Neural crest cell (in vitro differentiated cells): ENCODE results near the gene ROPN1. TPM values are rescaled to one million over a fixed set of nuclear protein-coding genes. Genes with fewer than 3 reads are reported as not detected.
"Not testable (repeated sequence)": the region's sequence is repeated elsewhere in the genome, so short reads cannot be mapped to it uniquely, and the experiment has no call there.

Experiments
- DNase-seq: peaks from one replicate; pipeline ENCODE4 v3.0.0; 2021; ENCODE audit warnings: low read depth, mixed read lengths, low spot score
- H3K27ac Mint-ChIP-seq: one replicate; pipeline ENCODE4 v1.8.0; 2021; ENCODE audit warnings: mild to moderate bottlenecking, mixed read lengths; ENCODE audit not compliant: unreplicated experiment
- H3K27me3 Mint-ChIP-seq: 2 replicates; pipeline ENCODE4 v1.8.0; 2021; ENCODE audit warnings: low read depth, mild to moderate bottlenecking, mixed read lengths
- H3K36me3 Mint-ChIP-seq: 2 replicates; pipeline ENCODE4 v1.8.0; 2021; ENCODE audit warnings: low read depth, mild to moderate bottlenecking, mixed read lengths
- H3K4me1 Mint-ChIP-seq: 2 replicates; pipeline ENCODE4 v1.8.0; 2021; ENCODE audit warnings: mixed read lengths
- H3K4me3 Mint-ChIP-seq: one replicate; pipeline ENCODE4 v1.8.0; 2021; ENCODE audit warnings: mild to moderate bottlenecking, mixed read lengths
- H3K9me3 Mint-ChIP-seq: 2 replicates; pipeline ENCODE4 v1.8.0; 2021; ENCODE audit warnings: mixed read lengths
- total RNA-seq: library from RNA; stranded (reverse); gene quantifications from 2 replicates; pipeline ENCODE4 v1.2.1, GENCODE V29; 2021
- TF ChIP-seq, protein P1 (sequence below): fragments of 200-600 bp; sonication (generic); conservative IDR thresholded peaks from 2 replicates; pipeline ENCODE4 v1.5.0; 2021; ENCODE audit warnings: antibody characterized with exemption, mild to moderate bottlenecking

The ROPN1 gene
- total RNA-seq, 1 donor from 2014 or later, result not detected

DNA sequence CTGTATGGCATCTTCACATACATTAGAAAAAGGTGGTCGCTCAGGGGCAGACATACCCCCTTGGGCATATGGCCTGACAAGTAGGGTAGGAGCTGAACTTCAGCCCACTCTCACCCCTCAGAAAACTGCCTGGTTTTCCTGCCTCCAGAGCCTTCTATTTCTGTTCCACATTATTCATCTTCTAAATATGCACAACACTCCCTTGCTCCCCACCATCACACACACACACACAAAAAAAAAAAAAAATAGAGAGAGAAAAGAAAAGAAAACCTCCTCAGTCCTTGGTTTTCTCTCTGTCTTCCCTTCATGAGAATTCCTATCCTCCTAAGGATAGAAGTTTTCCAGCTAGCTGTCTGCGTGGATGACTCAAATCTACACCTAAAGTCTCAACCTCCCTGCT is 5.6 kb upstream of the ROPN1 start:
- no peaks in the 10 kb centered on the region for H3K4me1 Mint-ChIP-seq
- H3K4me3 Mint-ChIP-seq, result no peak overlapping the region
- no peaks in the 10 kb centered on the region for H3K36me3 Mint-ChIP-seq
- TF ChIP-seq, protein P1, sequence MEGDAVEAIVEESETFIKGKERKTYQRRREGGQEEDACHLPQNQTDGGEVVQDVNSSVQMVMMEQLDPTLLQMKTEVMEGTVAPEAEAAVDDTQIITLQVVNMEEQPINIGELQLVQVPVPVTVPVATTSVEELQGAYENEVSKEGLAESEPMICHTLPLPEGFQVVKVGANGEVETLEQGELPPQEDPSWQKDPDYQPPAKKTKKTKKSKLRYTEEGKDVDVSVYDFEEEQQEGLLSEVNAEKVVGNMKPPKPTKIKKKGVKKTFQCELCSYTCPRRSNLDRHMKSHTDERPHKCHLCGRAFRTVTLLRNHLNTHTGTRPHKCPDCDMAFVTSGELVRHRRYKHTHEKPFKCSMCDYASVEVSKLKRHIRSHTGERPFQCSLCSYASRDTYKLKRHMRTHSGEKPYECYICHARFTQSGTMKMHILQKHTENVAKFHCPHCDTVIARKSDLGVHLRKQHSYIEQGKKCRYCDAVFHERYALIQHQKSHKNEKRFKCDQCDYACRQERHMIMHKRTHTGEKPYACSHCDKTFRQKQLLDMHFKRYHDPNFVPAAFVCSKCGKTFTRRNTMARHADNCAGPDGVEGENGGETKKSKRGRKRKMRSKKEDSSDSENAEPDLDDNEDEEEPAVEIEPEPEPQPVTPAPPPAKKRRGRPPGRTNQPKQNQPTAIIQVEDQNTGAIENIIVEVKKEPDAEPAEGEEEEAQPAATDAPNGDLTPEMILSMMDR, result no peak
- H3K27ac Mint-ChIP-seq, result no peak overlapping the region
- no peaks in the 10 kb centered on the region for H3K9me3 Mint-ChIP-seq
- DNase-seq, result no peak
- peaks cover 50% of the 10 kb centered on the region for H3K27me3 Mint-ChIP-seq

DNA sequence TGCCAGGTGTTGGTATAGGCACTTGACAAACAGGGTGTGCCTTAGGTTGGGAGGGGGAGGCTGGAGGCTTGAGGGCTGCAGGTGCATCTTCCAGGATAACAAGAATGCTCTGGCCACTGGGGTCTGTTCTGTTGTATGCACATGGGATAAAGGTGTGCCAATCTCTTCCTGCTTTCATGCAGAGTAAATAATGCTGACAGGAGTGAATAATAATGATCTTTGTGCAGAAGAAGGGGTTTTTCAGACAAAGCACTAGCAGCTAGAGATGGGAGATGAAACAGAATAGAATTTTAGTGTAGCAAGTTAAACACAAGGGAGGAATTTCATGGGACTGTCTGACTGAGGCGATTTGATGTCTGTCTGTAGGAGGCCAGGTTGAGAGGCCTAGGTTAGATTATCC is 1.9 kb upstream of the ROPN1 start:
- TF ChIP-seq, protein P1, result no peak
- Mint-ChIP-seq H3K36me3 (peaks cover 2% of the 10 kb centered on the region), H3K4me3 (no peak overlapping the region), H3K27me3 (peaks cover 54% of the 10 kb centered on the region), H3K9me3 (no peaks in the 10 kb centered on the region), H3K27ac (no peak overlapping the region), H3K4me1 (no peaks in the 10 kb centered on the region)
- DNase-seq, result no peak

DNA sequence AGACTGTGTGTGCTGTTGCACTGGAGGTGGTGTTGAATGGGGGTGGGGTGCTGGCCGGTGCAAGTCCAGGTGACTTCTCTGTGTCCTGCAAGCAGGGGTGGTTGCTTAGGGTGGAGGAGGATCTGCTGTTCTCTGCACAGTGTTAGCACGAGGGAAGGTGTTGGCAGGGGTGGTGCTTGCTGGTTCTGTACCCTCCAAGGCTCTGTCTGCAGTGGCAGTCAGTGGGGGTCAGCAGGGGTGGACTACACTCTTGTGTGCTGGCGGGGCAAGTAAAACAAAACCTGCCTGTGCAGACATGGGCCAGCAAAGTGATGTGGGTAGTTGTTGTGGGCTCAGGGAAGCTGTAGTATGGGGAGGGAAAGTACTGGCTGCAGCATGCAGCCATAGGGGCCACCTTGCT is 5.5 kb downstream of the ROPN1 start:
- peaks cover 2% of the 10 kb centered on the region for H3K36me3 Mint-ChIP-seq
- H3K27ac Mint-ChIP-seq, result no peak overlapping the region
- peaks cover 56% of the 10 kb centered on the region for H3K27me3 Mint-ChIP-seq
- TF ChIP-seq, protein P1, result no peak
- peaks cover 2% of the 10 kb centered on the region for H3K9me3 Mint-ChIP-seq
- H3K4me3 Mint-ChIP-seq, result no peak overlapping the region
- DNase-seq, result no peak
- no peaks in the 10 kb centered on the region for H3K4me1 Mint-ChIP-seq

DNA sequence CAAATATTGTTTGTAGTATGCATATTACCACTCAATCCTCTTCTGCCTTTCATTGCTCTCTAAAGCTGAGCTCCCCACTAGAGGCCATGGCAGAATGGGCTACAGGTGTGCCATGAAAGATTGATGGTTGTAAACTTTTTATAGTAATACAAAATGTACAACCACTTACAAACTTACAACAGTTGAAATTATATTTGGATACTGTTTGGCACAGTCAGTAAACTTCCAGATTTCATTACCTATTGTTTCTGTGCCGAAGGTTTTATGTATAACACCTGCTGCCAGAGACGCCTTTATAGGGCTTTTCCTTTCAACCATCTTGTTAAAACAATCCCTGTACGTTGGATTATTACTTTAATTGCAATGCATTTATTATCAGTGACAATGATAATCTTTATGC is 7.0 kb downstream of the ROPN1 start:
- Mint-ChIP-seq H3K27me3 (peaks cover 53% of the 10 kb centered on the region), H3K36me3 (peaks cover under 1% of the 10 kb centered on the region), H3K4me3 (no peak overlapping the region), H3K9me3 (peaks cover 2% of the 10 kb centered on the region), H3K27ac (no peak overlapping the region), H3K4me1 (peaks cover 6% of the 10 kb centered on the region)
- TF ChIP-seq, protein P1, result no peak
- no peak for DNase-seq

DNA sequence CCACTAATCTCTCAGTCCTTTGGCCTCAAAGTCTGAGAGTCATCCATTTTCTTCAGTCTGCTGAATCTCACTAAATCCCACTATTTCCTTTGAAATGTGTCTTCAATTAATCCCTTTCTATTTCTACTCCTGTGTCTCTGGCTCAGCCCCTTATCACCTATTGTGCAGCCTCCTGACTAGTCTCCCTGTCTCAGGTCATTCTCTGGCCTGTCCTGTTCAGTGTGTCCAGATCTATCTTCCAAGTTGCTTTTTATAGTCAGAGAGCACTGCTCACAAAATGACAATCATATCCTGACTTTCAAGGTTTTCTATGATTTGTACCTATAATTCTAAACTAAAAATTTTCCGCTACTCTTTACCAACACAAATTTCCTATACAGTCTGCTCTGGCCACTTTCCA is 7.6 kb downstream of the ROPN1 start:
- peaks cover 10% of the 10 kb centered on the region for H3K4me1 Mint-ChIP-seq
- H3K9me3 Mint-ChIP-seq, result peaks cover 2% of the 10 kb centered on the region
- TF ChIP-seq, protein P1, result no peak
- no peak overlapping the region for H3K4me3 Mint-ChIP-seq
- H3K36me3 Mint-ChIP-seq, result no peaks in the 10 kb centered on the region
- peaks cover 47% of the 10 kb centered on the region for H3K27me3 Mint-ChIP-seq
- no peak for DNase-seq
- no peak overlapping the region for H3K27ac Mint-ChIP-seq

DNA sequence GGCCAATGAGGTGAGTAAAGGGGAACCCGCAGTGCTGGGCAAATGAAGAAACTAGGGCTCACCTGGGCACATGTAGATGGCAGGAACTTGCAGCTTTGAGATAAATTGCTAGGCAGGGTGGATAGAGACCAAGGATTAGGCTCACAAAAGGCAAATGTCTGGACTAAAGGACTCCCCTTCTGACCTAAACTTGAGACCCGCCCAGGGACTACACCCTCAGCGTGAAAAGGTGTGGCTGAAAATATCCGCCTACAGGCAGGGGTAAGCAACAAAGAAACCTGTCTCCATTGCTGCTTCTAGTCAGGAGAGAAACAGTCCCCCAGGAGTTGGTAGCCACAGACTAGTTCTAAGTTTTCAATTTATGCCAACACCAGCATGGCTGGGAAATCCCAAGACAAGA is 10.6 kb downstream of the ROPN1 start:
- Mint-ChIP-seq H3K27me3 (peaks cover 22% of the 10 kb centered on the region), H3K4me1 (peaks cover 24% of the 10 kb centered on the region)
- not testable (repeated sequence) for H3K36me3 Mint-ChIP-seq, DNase-seq, H3K4me3 Mint-ChIP-seq, H3K27ac Mint-ChIP-seq, H3K9me3 Mint-ChIP-seq
